Fibroblast of villous mesenchyme (primary cell): Measurements from ENCODE around the gene MDM2. TPM values are rescaled to one million over a fixed set of nuclear protein-coding genes. Genes with fewer than 3 reads are reported as not detected.

Source experiments
- DNase-seq: peaks from one replicate; pipeline ENCODE4 v3.0.0-alpha.2; 2010; ENCODE audit warnings: low read depth
- H3K4me3 ChIP-seq: 2 replicates; pipeline ENCODE4 v1.5.1; 2011; ENCODE audit warnings: low read depth, mild to moderate bottlenecking, low read length
- total RNA-seq: library from RNA; depleted of rRNA; stranded (reverse); fragments of >200 nt; gene quantifications from 2 replicates; pipeline ENCODE4 v1.2.3, GENCODE V29; 2012
- TF ChIP-seq, protein P1 (sequence below): IDR thresholded peaks from 2 replicates; pipeline ENCODE4 v1.5.1; 2012; ENCODE audit warnings: low read depth, mild to moderate bottlenecking, low read length; ENCODE audit not compliant: insufficient read depth

Gene MDM2
- total RNA-seq, 1 donor = 245 TPM

DNA sequence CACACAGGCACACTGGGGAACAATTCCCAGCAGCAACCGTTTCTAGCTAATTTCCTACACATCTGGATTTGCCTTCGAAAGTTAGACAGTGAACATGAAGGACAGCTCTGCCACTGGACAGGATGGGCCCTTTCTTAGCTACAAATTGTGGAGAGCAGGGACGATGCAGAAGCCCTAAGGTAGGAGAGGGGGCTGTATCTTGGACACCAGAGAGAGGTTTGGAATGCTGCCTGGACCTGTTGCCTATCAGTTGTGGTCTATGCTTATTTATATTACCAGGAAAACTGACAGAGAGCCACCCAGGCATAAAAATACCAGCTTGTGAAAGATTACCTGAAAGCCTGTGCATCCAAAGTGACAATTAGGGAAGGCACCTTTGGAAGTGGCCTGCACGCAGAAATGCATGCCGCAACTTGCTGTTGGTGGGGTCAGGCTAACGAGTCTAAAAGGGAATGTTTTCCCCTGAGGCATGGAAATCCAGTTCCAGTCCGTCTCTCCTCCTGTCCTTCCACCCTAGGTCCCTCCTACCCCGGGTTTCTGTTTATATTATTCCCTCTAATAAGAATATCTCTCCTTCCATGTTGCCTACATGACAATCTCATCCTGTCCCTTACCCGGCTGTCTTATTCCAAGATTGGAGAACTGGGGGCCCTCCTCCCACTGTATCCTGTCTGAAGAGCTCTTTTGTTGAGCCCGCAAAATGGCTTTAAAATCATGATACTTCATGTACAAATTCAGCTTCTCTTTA, 60.2 kb downstream of the MDM2 start:
- DNase-seq = no peak
- H3K4me3 ChIP-seq = no peak overlapping the region
- TF ChIP-seq, protein P1, sequence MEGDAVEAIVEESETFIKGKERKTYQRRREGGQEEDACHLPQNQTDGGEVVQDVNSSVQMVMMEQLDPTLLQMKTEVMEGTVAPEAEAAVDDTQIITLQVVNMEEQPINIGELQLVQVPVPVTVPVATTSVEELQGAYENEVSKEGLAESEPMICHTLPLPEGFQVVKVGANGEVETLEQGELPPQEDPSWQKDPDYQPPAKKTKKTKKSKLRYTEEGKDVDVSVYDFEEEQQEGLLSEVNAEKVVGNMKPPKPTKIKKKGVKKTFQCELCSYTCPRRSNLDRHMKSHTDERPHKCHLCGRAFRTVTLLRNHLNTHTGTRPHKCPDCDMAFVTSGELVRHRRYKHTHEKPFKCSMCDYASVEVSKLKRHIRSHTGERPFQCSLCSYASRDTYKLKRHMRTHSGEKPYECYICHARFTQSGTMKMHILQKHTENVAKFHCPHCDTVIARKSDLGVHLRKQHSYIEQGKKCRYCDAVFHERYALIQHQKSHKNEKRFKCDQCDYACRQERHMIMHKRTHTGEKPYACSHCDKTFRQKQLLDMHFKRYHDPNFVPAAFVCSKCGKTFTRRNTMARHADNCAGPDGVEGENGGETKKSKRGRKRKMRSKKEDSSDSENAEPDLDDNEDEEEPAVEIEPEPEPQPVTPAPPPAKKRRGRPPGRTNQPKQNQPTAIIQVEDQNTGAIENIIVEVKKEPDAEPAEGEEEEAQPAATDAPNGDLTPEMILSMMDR = no peak

DNA sequence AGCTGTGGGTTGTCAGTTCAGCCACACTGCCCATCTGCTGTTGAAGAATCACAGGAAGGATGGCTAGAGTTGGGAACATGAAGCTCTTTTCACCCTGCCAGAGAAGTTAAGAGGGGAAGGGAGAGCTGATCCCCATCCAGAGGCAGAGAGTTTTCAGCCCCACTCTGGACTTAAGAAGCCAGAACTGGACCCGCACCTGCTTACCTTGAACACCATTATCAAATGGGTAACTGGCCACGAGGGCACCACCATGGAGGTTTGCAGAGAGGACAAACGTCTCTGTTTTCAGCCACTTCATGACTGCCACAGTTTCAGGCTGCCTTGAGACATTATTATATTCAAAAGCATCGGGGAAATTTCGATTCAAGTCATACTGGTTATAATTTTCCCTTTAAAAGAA, 62.0 kb downstream of the MDM2 start:
- TF ChIP-seq, protein P1 = no peak
- no peak for DNase-seq
- no peak overlapping the region for H3K4me3 ChIP-seq

DNA sequence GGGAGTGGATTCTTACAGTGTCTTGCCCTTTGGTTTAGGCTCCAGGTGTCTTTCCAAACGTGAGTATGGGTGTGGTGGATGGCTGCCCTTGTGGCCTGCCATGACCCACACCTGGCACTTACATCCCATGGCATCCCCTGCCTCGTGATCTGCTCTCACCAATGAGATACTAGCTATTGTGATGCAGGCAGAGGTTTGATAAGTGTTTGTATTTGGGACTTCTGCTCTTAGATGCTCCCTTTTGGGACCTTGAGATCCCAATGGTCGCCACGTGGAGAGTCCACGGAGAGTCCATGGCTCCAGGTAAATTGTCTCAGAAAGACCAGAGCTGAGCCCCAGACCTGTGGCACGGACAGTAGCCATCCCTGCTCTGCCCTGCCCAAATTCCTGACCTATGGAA, 62.5 kb downstream of the MDM2 start:
- TF ChIP-seq, protein P1 = no peak
- DNase-seq = no peak
- H3K4me3 ChIP-seq = no peak overlapping the region

DNA sequence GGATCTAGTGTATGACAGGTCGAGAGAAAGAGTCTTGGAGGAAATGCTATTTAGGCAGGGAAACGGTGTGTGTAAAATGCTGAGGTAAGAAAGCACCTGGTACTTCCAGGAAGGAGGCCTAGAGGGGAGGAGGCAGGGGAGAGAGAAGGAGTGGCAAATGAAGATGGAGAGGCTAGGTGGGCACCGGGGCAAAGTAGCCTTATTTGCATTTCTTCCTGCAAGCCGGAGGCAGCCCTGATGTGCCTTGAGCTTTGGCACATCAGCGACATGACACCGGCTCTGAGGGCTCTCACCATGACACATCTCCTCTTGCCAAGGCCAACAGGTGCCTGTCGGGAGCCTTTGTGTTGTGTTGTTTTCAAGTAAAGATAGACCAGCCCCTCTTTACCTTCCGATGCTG, 63.4 kb downstream of the MDM2 start:
- TF ChIP-seq, protein P1 = no peak
- DNase-seq = no peak
- no peak overlapping the region for H3K4me3 ChIP-seq

DNA sequence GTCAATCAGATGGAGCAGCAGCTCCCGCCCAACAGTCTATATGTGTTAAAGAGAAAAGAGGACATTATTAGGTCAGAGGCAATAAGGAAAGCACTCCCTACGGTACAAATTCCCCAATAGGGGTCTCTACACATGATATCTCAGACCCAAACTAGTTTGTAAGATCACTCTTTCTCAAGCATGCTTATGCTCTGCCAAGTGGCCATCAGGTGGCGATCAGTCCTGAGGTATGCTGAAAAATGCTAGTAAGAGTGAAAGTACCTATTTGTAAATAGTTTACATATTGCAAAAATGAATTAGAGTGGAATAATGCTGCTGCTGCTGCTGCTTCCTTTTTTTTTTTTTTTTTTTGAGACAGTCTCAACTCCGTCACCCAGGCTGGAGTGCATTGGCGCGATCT, 63.9 kb downstream of the MDM2 start:
- H3K4me3 ChIP-seq = no peak overlapping the region
- DNase-seq = peak; percentile 19
- TF ChIP-seq, protein P1 = peak; percentile 33

DNA sequence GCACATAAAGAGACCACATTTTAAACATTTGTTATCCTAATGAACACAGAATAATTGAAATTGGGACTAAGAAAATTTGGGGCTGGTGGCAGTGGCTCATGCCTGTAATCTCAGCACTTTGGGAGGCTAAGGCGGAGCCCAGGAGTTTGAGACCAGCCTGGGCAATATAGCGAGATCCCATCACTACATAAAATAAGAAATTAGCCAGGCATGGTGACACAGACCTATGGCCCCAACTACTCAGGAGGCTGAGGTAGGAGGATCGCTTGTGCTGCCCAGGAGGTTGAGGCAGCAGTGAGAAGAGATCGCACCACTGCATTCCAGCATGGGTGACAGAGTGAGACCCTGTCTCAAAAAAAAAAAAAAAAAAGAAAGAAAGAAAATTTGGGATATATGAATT, 65.3 kb downstream of the MDM2 start:
- DNase-seq = no peak
- no peak overlapping the region for H3K4me3 ChIP-seq
- TF ChIP-seq, protein P1 = no peak

DNA sequence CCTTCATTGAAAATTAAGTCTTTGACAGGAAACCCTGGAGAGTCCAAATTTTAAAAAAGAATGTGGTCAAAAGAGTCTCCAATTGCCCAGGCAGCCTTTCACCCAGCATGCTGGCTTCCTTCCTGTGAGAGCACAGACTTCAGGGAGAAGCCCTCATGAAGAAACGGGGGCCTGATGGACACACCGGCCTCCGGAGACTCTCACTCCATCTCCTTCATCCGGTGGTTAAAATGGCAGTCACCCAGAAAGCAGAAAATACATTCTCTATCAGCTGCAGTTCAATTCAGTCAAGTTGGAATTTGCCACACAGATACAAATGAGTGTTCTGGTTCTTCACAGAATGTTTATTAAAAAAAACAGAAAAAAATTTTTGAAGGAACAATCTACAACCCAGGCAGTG, 68.5 kb downstream of the MDM2 start:
- TF ChIP-seq, protein P1 = no peak
- no peak for DNase-seq
- no peak overlapping the region for H3K4me3 ChIP-seq
